ENCODE results near the gene PALD1. TPM values are rescaled to one million over a fixed set of nuclear protein-coding genes. Genes with fewer than 3 reads are reported as not detected.

The PALD1 gene
- total and polyA plus RNA-seq, 9 of the 15 experiments (the other 6 are each of a cell fraction or from before 2014, with no cell fraction given) = 0.03 to 0.29 (median 0.09) TPM; not detected in 2

DNA sequence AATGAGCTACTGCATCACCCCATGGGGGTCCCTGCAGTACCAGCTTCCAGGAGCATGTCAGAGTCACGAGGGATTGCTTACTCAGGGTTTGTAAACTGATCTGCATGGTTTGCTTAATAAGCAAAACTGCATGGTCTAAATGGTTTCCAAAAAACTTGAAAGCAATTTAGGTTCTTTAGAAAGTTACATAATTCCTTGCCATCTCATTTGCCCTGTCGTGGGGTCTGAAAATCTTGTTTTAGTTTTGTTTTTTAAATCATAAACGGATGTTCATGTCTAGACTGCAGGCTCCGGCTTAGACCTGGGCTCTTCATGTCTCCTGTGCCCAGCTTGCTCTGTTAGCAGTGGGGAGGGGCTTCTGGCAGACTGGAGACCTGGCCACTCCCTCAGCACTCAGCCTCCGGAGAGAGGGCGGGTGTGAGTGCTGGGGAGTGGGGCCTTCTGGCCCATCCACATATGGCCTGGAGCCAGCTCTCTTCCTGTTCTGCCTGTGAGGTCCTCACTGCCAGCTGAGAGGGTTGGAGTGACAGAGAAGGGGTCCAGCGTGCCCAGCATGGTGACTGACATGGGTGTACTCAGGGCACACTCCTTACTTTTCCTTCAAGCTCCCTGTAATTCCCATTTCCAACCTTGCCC, 106.5 kb downstream of the PALD1 start (continued):
- TF ChIP-seq, protein P1, sequence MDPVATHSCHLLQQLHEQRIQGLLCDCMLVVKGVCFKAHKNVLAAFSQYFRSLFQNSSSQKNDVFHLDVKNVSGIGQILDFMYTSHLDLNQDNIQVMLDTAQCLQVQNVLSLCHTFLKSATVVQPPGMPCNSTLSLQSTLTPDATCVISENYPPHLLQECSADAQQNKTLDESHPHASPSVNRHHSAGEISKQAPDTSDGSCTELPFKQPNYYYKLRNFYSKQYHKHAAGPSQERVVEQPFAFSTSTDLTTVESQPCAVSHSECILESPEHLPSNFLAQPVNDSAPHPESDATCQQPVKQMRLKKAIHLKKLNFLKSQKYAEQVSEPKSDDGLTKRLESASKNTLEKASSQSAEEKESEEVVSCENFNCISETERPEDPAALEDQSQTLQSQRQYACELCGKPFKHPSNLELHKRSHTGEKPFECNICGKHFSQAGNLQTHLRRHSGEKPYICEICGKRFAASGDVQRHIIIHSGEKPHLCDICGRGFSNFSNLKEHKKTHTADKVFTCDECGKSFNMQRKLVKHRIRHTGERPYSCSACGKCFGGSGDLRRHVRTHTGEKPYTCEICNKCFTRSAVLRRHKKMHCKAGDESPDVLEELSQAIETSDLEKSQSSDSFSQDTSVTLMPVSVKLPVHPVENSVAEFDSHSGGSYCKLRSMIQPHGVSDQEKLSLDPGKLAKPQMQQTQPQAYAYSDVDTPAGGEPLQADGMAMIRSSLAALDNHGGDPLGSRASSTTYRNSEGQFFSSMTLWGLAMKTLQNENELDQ (CRISPR knock-in tag; IDR thresholded peaks at IDR 0.05; ENCODE audit: borderline replicate concordance) = no peak
- TF ChIP-seq MAFK (IDR thresholded peaks at IDR 0.05; ENCODE audit: low read length) = peak; percentile 55
- TF ChIP-seq ZBTB7A (IDR thresholded peaks at IDR 0.05; ENCODE audit: borderline replicate concordance, control insufficient read depth, low read depth, low read length) = peak; percentile 54; the same call in 1 of the 2 replicates
- TF ChIP-seq MAFF (IDR thresholded peaks at IDR 0.05; ENCODE audit: low read length) = 0 out of 2 replicates have a peak, but pooled peaks have one; percentile 13
- TF ChIP-seq NFE2 (IDR thresholded peaks at IDR 0.05; ENCODE audit: low read depth) = no peak
- no peak for TF ChIP-seq XRCC4 (IDR thresholded peaks at IDR 0.05; ENCODE audit: extremely low read depth, insufficient read depth, insufficient read length)
- no peak for TF ChIP-seq ZNF408 (CRISPR knock-in tag; IDR thresholded peaks at IDR 0.05; ENCODE audit: low read depth)
- TF ChIP-seq, protein P2, sequence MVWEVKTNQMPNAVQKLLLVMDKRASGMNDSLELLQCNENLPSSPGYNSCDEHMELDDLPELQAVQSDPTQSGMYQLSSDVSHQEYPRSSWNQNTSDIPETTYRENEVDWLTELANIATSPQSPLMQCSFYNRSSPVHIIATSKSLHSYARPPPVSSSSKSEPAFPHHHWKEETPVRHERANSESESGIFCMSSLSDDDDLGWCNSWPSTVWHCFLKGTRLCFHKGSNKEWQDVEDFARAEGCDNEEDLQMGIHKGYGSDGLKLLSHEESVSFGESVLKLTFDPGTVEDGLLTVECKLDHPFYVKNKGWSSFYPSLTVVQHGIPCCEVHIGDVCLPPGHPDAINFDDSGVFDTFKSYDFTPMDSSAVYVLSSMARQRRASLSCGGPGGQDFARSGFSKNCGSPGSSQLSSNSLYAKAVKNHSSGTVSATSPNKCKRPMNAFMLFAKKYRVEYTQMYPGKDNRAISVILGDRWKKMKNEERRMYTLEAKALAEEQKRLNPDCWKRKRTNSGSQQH (CRISPR knock-in tag; IDR thresholded peaks at IDR 0.05) = no peak
- no peak for TF ChIP-seq KLF10 (CRISPR knock-in tag; IDR thresholded peaks at IDR 0.05)
- peak; percentile 81 for TF ChIP-seq C11orf30 (IDR thresholded peaks at IDR 0.05; ENCODE audit: low read depth)
- no peak for TF ChIP-seq ZNF3 (CRISPR knock-in tag; IDR thresholded peaks at IDR 0.05)
